GM20000 (cell line): ENCODE data around the gene OPTC.

Experiments
- DNase-seq: peaks from one replicate; pipeline ENCODE4 v3.0.0; 2012; ENCODE audit warnings: low spot score
- TF ChIP-seq, protein P1 (sequence below): IDR thresholded peaks from 2 replicates; pipeline ENCODE4 v1.5.1; 2012; ENCODE audit warnings: mild to moderate bottlenecking, control low read depth; ENCODE audit errors: extremely low read depth, missing control alignments

Gene OPTC

DNA sequence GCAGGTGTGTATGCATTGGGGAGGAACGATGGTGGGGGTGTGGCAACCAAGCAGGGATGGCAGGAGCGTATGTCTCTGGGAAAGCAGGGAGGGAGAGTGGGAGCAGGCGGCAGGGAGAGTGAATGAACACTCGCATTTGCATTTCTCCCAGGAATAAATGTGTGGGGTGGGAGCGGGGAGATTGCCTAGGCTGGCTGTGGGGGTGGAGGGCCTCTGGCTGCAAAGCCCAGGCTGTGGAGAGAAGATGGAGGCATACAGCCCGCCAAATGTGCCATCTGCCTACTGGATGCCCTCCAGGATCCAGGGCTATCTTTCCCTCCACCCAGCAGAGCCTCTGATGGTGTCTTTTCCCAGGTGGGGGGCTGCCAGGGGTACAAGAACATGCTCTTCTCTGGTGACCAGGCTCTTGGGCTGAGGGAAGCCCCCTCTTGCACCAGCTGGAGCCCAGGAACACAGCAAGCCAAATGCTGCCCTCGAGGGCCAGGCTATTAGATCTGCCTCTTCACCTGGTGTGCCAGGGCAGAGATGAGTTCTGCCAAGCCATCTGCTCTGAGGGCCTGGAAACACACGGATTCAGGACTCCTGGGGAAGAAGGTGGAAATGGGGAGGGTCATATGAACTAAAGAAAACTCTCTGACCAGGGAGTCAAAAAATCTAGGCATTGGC is 1.7 kb upstream of the OPTC start:
- no peak for DNase-seq
- TF ChIP-seq, protein P1, sequence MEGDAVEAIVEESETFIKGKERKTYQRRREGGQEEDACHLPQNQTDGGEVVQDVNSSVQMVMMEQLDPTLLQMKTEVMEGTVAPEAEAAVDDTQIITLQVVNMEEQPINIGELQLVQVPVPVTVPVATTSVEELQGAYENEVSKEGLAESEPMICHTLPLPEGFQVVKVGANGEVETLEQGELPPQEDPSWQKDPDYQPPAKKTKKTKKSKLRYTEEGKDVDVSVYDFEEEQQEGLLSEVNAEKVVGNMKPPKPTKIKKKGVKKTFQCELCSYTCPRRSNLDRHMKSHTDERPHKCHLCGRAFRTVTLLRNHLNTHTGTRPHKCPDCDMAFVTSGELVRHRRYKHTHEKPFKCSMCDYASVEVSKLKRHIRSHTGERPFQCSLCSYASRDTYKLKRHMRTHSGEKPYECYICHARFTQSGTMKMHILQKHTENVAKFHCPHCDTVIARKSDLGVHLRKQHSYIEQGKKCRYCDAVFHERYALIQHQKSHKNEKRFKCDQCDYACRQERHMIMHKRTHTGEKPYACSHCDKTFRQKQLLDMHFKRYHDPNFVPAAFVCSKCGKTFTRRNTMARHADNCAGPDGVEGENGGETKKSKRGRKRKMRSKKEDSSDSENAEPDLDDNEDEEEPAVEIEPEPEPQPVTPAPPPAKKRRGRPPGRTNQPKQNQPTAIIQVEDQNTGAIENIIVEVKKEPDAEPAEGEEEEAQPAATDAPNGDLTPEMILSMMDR = no peak

DNA sequence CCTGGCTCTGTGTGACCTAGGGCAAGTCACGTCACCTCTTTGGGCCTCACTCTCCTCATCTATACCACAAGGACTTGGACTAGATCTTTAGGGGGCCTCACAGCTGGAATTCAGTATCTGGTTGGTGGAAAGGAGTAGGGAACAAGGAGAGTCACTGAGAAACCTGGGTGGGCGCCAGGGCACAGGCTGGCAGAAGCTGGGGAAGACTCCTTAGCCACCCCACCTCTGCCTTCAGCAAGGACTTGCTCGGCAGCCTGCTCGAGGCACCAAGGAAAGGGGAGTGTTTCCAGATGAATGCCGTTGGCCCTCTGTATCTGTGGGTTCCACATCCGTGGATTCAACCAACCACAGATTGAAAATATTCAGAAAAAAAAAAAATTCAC is 1.2 kb upstream of the OPTC start:
- no peak for DNase-seq
- TF ChIP-seq, protein P1 = no peak

DNA sequence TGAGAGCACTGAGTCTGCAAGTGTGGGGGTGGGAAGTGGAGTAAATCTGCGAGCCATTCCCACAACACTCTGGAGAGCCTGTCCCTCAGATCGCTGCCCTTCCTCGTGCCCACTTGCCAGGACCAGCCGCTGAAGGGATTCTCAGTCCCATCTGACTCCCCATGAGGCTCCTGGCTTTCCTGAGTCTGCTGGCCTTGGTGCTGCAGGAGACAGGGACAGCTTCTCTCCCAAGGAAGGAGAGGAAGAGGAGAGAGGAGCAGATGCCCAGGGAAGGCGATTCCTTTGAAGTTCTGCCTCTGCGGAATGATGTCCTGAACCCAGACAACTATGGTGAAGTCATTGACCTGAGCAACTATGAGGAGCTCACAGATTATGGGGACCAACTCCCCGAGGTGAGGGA is 1.9 kb downstream of the OPTC start:
- TF ChIP-seq, protein P1 = no peak

DNA sequence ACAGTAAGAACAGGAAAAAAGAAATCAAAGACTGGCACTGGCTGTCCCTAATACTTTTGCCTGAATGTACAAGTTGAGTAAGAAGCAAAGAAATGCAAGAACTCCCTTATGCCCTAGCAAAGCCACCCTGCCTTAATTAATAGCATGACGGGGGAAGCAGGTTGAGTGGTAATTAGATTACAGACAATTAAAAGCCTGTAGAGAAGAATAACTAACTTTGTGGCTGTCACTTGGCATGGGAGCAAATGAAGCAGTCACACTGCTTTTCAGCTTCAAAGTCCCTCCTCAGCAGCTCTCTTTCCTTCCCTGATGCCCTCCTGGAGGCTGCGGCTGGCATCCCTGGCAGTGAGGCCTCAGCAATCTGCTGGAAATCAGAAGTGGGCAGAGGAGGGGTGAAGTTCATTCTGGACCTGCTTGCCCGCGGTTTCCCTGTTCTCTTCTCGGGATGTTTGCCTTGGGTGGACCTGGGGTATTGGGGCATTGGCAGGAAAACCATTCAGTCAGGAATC is 3.4 kb downstream of the OPTC start:
- no peak for DNase-seq

More for the DNA sequence above, 1.9 kb downstream of the OPTC start:
- DNase-seq = no peak

DNA sequence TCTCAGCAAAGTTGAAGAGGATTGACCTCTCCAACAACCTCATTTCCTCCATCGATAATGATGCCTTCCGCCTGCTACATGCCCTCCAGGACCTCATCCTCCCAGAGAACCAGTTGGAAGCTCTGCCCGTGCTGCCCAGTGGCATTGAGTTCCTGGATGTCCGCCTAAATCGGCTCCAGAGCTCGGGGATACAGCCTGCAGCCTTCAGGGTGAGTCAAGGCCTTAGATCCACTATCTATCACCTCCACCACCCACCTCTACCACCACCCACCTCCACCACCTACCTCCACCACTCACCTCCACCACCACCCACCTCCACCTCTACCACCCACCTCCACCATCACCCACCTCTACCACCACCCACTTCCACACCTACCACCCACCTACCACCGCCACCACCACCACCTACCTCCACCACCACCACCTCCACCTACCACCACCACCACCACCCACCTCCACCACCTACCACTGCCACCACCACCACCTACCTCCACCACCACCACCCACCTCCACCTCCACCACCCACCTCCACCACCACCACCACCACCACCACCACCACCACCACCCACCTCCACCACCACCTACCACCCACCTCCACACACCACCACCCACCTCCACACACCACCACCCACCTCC is 5.8 kb downstream of the OPTC start:
- TF ChIP-seq, protein P1 = no peak
- no peak for DNase-seq

More for the DNA sequence above, 3.4 kb downstream of the OPTC start:
- TF ChIP-seq, protein P1 = no peak

DNA sequence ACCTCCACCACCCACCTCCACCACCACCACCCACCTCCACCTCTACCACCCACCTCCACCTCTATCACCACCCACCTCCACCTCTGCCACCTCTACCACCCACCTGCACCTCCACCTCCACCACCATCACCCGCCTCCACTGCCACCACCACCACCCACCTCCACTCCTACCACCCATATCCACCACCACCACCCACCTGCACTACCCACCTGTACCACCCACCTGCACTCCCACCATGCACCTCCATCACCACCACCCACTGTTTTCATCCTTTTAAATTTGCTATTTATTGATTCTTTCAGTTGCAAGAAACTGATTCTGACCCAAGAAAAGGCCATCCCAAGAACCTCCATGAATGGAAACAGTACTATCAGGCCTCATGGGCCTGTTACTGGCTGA is 6.3 kb downstream of the OPTC start:
- DNase-seq = no peak
- TF ChIP-seq, protein P1 = no peak

DNA sequence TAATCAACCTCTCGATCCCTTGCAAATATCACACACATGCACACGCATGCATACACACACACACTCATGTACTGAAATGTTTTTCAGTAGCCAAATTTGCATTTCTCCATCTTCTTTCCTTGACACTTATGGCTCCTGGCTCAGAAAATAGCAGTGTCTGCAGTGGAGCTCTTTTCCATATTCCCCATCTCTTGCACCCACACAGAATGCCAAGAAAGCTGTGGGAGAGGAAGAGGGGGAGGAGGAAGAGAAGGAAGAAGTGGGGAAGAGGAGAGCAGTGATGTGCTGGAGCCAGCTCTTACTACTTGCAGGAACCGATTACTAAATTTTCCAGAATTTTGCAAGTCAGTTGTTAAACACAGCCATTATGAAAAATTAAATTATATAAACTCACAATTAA is 9.9 kb downstream of the OPTC start:
- TF ChIP-seq, protein P1 = no peak
- no peak for DNase-seq
